Cardiac fibroblast (primary cell): ENCODE measurements around the gene SLC25A38.

ENCODE experiments used
- DNase-seq, 2 donors: peaks; one replicate each; pipeline versions ENCODE4 v3.0.0 to v3.0.0-alpha.2; 2010; ENCODE audit warnings: low read depth in 2 of 2
- H3K4me3 ChIP-seq, 2 donors: replicated peaks in 1 of 2; 1 replicate in 1 of 2; 2 replicates in 1 of 2; pipeline ENCODE4 v1.5.1; 2011; ENCODE audit warnings: low read depth in 2 of 2, low read length in 2 of 2, mild to moderate bottlenecking in 2 of 2, moderate library complexity in 1 of 2
- TF ChIP-seq, protein P1 (sequence below): IDR thresholded peaks from one replicate; pipeline ENCODE4 v1.5.1; 2011; ENCODE audit warnings: low read depth, mild to moderate bottlenecking, low read length, inconsistent platforms

SLC25A38 gene

GRCh38 chr3:39385456-39386090 lies 2.4 kb downstream of the SLC25A38 start:
- TF ChIP-seq, protein P1, sequence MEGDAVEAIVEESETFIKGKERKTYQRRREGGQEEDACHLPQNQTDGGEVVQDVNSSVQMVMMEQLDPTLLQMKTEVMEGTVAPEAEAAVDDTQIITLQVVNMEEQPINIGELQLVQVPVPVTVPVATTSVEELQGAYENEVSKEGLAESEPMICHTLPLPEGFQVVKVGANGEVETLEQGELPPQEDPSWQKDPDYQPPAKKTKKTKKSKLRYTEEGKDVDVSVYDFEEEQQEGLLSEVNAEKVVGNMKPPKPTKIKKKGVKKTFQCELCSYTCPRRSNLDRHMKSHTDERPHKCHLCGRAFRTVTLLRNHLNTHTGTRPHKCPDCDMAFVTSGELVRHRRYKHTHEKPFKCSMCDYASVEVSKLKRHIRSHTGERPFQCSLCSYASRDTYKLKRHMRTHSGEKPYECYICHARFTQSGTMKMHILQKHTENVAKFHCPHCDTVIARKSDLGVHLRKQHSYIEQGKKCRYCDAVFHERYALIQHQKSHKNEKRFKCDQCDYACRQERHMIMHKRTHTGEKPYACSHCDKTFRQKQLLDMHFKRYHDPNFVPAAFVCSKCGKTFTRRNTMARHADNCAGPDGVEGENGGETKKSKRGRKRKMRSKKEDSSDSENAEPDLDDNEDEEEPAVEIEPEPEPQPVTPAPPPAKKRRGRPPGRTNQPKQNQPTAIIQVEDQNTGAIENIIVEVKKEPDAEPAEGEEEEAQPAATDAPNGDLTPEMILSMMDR = no peak
- no peak for DNase-seq
- H3K4me3 ChIP-seq = no peak overlapping the region

GRCh38 chr3:39386318-39386717 lies 3.1 kb downstream of the SLC25A38 start:
- TF ChIP-seq, protein P1 = no peak
- H3K4me3 ChIP-seq = no peak overlapping the region
- no peak for DNase-seq

DNA sequence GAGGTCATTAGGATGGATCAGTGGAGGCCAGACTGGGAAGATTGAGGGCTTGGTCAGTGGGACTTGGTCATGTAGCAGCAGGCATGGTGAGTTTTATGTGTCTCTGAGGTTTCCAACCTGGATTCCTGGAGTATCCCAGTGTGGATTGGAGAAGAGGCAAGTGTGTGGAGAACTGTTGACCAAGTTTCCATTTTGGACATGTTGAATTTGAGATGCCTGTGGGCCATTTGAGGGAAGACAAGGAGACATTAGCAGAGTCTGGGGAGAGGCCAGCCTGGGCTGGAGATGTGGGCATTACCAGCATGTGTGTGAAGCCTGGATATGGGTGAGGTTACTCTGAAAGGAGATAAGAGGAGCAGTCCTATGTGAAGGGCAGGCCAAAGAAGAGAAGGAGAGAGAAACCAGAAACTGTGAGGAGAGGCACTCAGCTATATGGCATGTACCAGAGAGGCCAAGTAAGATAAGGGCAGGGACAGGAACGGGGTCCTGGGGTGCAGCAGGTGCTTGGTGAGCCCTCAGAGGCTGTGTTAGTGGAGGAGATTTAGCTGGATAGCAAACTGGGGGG lies 4.3 kb downstream of the SLC25A38 start:
- TF ChIP-seq, protein P1 = no peak
- no peak for DNase-seq
- H3K4me3 ChIP-seq = no peak overlapping the region

GRCh38 chr3:39388153-39388552 lies 5.0 kb downstream of the SLC25A38 start:
- no peak for DNase-seq
- TF ChIP-seq, protein P1 = no peak
- no peak overlapping the region for H3K4me3 ChIP-seq

DNA sequence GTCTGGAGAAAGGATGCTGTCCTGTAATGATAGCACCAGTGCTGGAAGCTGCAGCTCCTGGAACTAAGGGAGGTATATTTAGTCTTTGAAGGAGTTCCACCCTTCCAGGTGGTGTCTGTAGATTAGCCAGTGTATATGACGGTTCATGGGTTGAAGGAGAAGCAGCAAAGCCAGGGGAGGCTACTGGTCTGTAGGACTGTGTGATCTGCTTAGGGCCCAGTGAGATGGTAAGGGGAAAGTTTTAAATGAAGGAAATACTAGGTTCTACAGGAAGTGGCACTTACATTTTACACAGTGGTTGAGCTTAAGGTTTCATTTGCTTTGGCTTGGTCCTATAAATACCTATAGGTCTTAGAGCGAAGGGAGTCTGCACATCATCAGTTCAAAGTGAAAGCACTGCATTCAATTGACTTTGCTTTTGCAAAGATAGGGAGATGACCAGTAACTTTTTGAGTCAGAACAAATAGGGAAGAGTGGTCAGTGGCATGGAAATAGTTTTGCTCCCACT lies 5.6 kb downstream of the SLC25A38 start:
- no peak overlapping the region for H3K4me3 ChIP-seq
- TF ChIP-seq, protein P1 = no peak
- DNase-seq = no peak

DNA sequence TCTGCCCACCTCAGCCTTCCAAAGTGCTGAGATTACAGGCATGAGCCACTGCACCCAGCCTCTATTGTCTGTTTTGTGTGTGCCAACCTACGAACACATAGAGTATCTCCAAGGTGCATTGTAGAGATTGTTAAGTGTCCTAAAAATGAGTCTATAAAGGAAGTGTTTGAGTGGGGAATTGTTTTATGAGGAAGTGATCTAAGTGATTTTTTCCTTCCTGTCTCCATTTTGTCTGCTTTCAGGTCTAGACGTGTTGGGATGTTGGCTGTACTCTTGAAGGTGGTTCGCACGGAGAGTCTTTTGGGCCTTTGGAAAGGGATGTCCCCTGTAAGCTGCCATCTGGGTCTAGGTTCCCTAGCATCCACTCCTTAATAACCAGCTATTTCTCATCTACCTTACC lies 7.0 kb downstream of the SLC25A38 start:
- TF ChIP-seq, protein P1 = no peak
- H3K4me3 ChIP-seq = no peak overlapping the region
- no peak for DNase-seq
